Right renal cortex interstitium (tissue), 3 donors: ENCODE data around the gene ENDOV. TPM values are rescaled to one million over a fixed set of nuclear protein-coding genes. Genes with fewer than 3 reads are reported as not detected.

Experiments used
- DNase-seq, 3 donors: peaks; one replicate each; pipeline ENCODE4 v3.0.0-alpha.2; 2013; ENCODE audit warnings: low read depth in 3 of 3, low spot score in 2 of 3
- polyA plus RNA-seq, 3 donors: library from polyadenylated mRNA; unstranded; fragments of 120-200 nt; gene quantifications; one replicate each; pipeline ENCODE4 v1.2.1, GENCODE V29; 2013; ENCODE audit not compliant: insufficient read length in 3 of 3

ENDOV gene
- polyA plus RNA-seq, 3 donors: 24.3 to 28.9 (median 25.6) TPM

GRCh38 chr17:80429356-80430275 lies 14.6 kb downstream of the ENDOV start:
- no peak for DNase-seq

GRCh38 chr17:80430446-80431245 lies 15.7 kb downstream of the ENDOV start:
- no peak for DNase-seq

- no peak for DNase-seq
Measured at GRCh38 chr17:80431246-80432195, 16.6 kb downstream of the ENDOV start.

GRCh38 chr17:80432350-80432955 lies 17.5 kb downstream of the ENDOV start:
- DNase-seq: no peak

GRCh38 chr17:80432961-80433550 lies 18.1 kb downstream of the ENDOV start:
- DNase-seq: no peak

- no peak for DNase-seq
Measured at GRCh38 chr17:80433916-80434666, 19.1 kb downstream of the ENDOV start.

- DNase-seq: no peak
Measured at GRCh38 chr17:80437532-80437931, 22.6 kb downstream of the ENDOV start.

- DNase-seq: no peak
Measured at GRCh38 chr17:80438806-80439205, 23.8 kb downstream of the ENDOV start.

GRCh38 chr17:80439499-80439898 lies 24.5 kb downstream of the ENDOV start:
- DNase-seq: no peak

- DNase-seq: peak; percentile 38 to 68 (median 49)
Measured at GRCh38 chr17:80441133-80441578, 26.2 kb downstream of the ENDOV start.

- DNase-seq: no peak
Measured at GRCh38 chr17:80441598-80442322, 26.8 kb downstream of the ENDOV start.

GRCh38 chr17:80442323-80442659 lies 27.3 kb downstream of the ENDOV start:
- no peak for DNase-seq

- DNase-seq: no peak
Measured at GRCh38 chr17:80442764-80443163, 27.8 kb downstream of the ENDOV start.

GRCh38 chr17:80443498-80443897 lies 28.5 kb downstream of the ENDOV start:
- no peak for DNase-seq

- DNase-seq: no peak
Measured at GRCh38 chr17:80443916-80444643, 29.1 kb downstream of the ENDOV start.

GRCh38 chr17:80444644-80444979 lies 29.6 kb downstream of the ENDOV start:
- DNase-seq: no peak

- DNase-seq: no peak
Measured at GRCh38 chr17:80445007-80445725, 30.2 kb downstream of the ENDOV start.
